PC-3 (cell line): ENCODE results near the gene SPC24. TPM values are rescaled to one million over a fixed set of nuclear protein-coding genes. Genes with fewer than 3 reads are reported as not detected.

ENCODE experiments used
- ATAC-seq: fragments of 200-7000 bp; cut with Tn5 transposase; 2 replicates; pipeline ENCODE4 v1.9.1; 2020; ENCODE audit warnings: mild to moderate bottlenecking, moderate library complexity
- BruUV-seq: library from RNA; stranded (reverse); fragments of 400-500 nt; replicated peaks from 2 replicates; lab custom pipeline; 2021; lab: Mats Ljungman, UMichigan
- CTCF ChIA-PET: fragments of 300-600 bp; sonication (Branson Sonifier 250); formaldehyde crosslinking; loops from one replicate; lab custom pipeline; 2022; ENCODE audit warnings: antibody characterized with exemption; lab: Charles Lee
- POLR2A ChIA-PET: fragments of 300-600 bp; sonication (Branson Sonifier 250); formaldehyde crosslinking; loops from one replicate; lab custom pipeline; 2022; ENCODE audit warnings: antibody characterized with exemption; ENCODE audit not compliant: unreplicated experiment; lab: Charles Lee
- DNase-seq: peaks from one replicate; pipeline ENCODE4 v3.0.0-alpha.2; 2015
- H2AFZ ChIP-seq: fragments of 300-600 bp; sonication (generic); 2 replicates; pipeline ENCODE4 v1.6.0; 2016; ENCODE audit warnings: antibody characterized with exemption, low read length
- H3F3A ChIP-seq: fragments of 300-600 bp; sonication (generic); one replicate; pipeline ENCODE4 v1.6.0; 2017; ENCODE audit warnings: antibody characterized with exemption, low read length, control low read depth, mild to moderate bottlenecking; ENCODE audit not compliant: unreplicated experiment
- H3K27ac ChIP-seq: fragments of 300-600 bp; sonication (generic); 2 replicates; pipeline ENCODE4 v1.5.1; 2016; ENCODE audit warnings: mild to moderate bottlenecking, low read length
- H3K27me3 ChIP-seq: fragments of 300-600 bp; sonication (generic); 2 replicates; pipeline ENCODE4 v1.6.1; 2016; ENCODE audit warnings: low read length, mixed read lengths
- H3K36me3 ChIP-seq: fragments of 300-600 bp; sonication (generic); 2 replicates; pipeline ENCODE4 v1.6.1; 2016; ENCODE audit warnings: low read depth, mixed run types, low read length, mixed read lengths
- H3K4me1 ChIP-seq: fragments of 300-600 bp; sonication (generic); 2 replicates; pipeline ENCODE4 v1.5.1; 2016; ENCODE audit warnings: low read length; ENCODE audit not compliant: insufficient read depth
- H3K4me2 ChIP-seq: fragments of 300-600 bp; sonication (generic); 2 replicates; pipeline ENCODE4 v1.6.0; 2016; ENCODE audit warnings: low read length
- H3K4me3 ChIP-seq: fragments of 300-600 bp; sonication (generic); 2 replicates; pipeline ENCODE4 v1.5.1; 2016; ENCODE audit warnings: mild to moderate bottlenecking, low read length, mixed read lengths
- H3K79me2 ChIP-seq: fragments of 300-600 bp; sonication (generic); 2 replicates; pipeline ENCODE4 v1.6.1; 2017; ENCODE audit warnings: low read length, mixed read lengths
- H3K9ac ChIP-seq: fragments of 300-600 bp; sonication (generic); 2 replicates; pipeline ENCODE4 v1.6.0; 2016; ENCODE audit warnings: mild to moderate bottlenecking, low read length
- H3K9me2 ChIP-seq: fragments of 300-600 bp; sonication (generic); replicated peaks from 2 replicates; pipeline ENCODE4 v1.6.1; 2016; ENCODE audit warnings: mixed run types, low read length, mixed read lengths
- H3K9me3 ChIP-seq: fragments of 300-600 bp; sonication (generic); 2 replicates; pipeline ENCODE4 v1.6.1; 2016; ENCODE audit warnings: low read length, mixed read lengths
- H4K20me1 ChIP-seq: fragments of 300-600 bp; sonication (generic); 2 replicates; pipeline ENCODE4 v1.6.1; 2016; ENCODE audit warnings: low read length, mixed read lengths
- EZH2 ChIP-seq: fragments of 300-600 bp; sonication (generic); IDR thresholded peaks from one replicate; pipeline ENCODE4 v1.6.1; 2017; ENCODE audit warnings: antibody characterized with exemption, mild to moderate bottlenecking, low read length; ENCODE audit not compliant: unreplicated experiment
- EZH2phosphoT487 ChIP-seq: fragments of 300-600 bp; sonication (generic); IDR thresholded peaks from 2 replicates; pipeline ENCODE4 v1.6.1; 2018; ENCODE audit warnings: mild to moderate bottlenecking, antibody characterized with exemption, low read length, borderline replicate concordance
- intact Hi-C: fragments of 100-400 bp; cut with micrococcal nuclease; formaldehyde crosslinking; loops from 2 replicates; pipeline ENCODE4 v1.9.0; 2023
- total RNA-seq: library from RNA; depleted of rRNA; stranded (reverse); fragments of >200 nt; gene quantifications from 2 replicates; pipeline ENCODE4 v1.2.3, GENCODE V29; 2014
- TF ChIP-seq, protein P1 (sequence below): fragments of 300-600 bp; sonication (generic); conservative IDR thresholded peaks from 2 replicates; pipeline ENCODE4 v1.5.1; 2017; ENCODE audit warnings: antibody characterized with exemption, low read depth, mild to moderate bottlenecking, low read length

Gene SPC24
- total RNA-seq, 1 experiment from 2014 or later: 142 TPM

DNA sequence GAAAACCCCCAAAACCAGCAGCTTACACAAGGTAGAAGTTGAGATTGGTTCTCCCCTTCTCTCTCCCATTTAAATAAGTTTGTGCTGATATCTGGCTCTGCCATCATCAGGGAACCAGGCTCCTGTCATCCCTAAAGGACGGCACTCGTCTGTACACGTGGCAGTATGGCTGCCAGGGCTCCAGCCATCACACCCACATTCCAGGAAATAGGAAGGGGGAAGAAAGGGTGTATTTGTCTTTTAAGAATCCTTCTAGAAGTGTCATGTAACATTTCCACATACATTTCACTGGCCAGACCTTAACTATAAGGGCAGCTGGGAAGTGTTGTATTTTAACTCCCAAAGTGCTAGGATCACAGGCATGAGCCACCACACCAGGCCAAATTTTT, 10.1 kb downstream of the SPC24 start:
- intact Hi-C loops: no loop called here
- Histone ChIP-seq H3F3A (peaks cover 14% of the 10 kb centered on the region), H3K4me1 (peaks cover 27% of the 10 kb centered on the region), H3K27ac (no peak overlapping the region), H3K9ac (no peak overlapping the region), H3K4me3 (no peak overlapping the region), H2AFZ (no peak overlapping the region), H3K4me2 (no peak overlapping the region), H3K79me2 (peaks cover 13% of the 10 kb centered on the region), H3K27me3 (no peaks in the 10 kb centered on the region), H3K36me3 (peaks cover 34% of the 10 kb centered on the region), H3K9me2 (no peaks in the 10 kb centered on the region), H4K20me1 (no peaks in the 10 kb centered on the region), H3K9me3 (no peaks in the 10 kb centered on the region)
- no TSS peak for BruUV-seq
- DNase-seq (no peak), ATAC-seq (no peak)
- POLR2A ChIA-PET: no interaction called here
- no peak for TF ChIP-seq EZH2phosphoT487
- no peak for TF ChIP-seq EZH2
- TF ChIP-seq, protein P1, sequence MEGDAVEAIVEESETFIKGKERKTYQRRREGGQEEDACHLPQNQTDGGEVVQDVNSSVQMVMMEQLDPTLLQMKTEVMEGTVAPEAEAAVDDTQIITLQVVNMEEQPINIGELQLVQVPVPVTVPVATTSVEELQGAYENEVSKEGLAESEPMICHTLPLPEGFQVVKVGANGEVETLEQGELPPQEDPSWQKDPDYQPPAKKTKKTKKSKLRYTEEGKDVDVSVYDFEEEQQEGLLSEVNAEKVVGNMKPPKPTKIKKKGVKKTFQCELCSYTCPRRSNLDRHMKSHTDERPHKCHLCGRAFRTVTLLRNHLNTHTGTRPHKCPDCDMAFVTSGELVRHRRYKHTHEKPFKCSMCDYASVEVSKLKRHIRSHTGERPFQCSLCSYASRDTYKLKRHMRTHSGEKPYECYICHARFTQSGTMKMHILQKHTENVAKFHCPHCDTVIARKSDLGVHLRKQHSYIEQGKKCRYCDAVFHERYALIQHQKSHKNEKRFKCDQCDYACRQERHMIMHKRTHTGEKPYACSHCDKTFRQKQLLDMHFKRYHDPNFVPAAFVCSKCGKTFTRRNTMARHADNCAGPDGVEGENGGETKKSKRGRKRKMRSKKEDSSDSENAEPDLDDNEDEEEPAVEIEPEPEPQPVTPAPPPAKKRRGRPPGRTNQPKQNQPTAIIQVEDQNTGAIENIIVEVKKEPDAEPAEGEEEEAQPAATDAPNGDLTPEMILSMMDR: no peak
- CTCF ChIA-PET: no interaction called here

DNA sequence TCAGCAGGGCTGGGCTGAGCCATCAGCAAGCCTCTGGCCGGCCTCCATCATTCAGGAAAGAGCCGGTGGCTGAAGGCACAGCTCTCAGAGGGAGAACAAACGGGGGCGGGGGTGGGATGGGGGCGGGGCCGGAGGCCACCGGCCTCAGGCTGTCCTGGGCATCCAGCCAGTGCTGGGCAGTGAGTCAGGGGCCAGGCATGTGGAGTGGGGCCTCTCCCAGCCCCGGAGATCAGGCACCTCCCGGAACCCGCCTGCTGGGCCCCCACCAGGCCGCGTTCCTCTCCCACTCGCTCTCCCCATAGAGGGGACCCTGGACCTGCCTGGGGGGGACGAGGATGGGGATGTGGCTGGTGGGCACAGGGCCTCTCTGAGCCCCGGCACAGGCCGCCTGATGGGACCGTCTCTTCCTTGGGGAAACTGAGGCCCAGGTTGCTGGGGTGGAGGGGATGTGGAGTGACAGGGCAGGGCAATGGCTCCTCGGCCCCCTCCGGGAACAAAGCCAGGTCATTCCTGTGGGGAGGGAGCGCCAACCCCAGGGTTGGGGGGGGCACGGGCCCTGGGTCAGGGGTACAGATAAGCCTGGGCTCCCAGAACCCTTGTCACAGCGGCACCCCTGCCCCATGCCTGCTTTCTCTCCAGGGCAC, 12.9 kb downstream of the SPC24 start:
- Histone ChIP-seq H3F3A (peaks cover 14% of the 10 kb centered on the region), H3K27ac (peak overlapping the region; percentile 97), H3K9me2 (no peaks in the 10 kb centered on the region), H2AFZ (peak overlapping the region; percentile 40; the same call in 1 of the 2 replicates), H4K20me1 (no peaks in the 10 kb centered on the region), H3K36me3 (peaks cover 20% of the 10 kb centered on the region), H3K9ac (peak overlapping the region; percentile 81), H3K4me2 (peak overlapping the region; percentile 89), H3K4me3 (peak overlapping the region; percentile 54; the same call in 1 of the 2 replicates), H3K4me1 (peaks cover 50% of the 10 kb centered on the region), H3K9me3 (no peaks in the 10 kb centered on the region), H3K79me2 (no peaks in the 10 kb centered on the region; the same call in 1 of the 2 replicates), H3K27me3 (no peaks in the 10 kb centered on the region)
- no peak for TF ChIP-seq EZH2
- TF ChIP-seq EZH2phosphoT487: no peak
- TF ChIP-seq, protein P1: no peak
- peak; percentile 99 for DNase-seq
- peak; percentile 53 for ATAC-seq
- intact Hi-C loops: loop anchor here (1.0 kb wide), 2 partner anchors 13 to 26 kb away; partner anchors contain the start of gene SPC24
- ChIA-PET CTCF (interaction anchor here (0.6 to 0.8 kb wide), 3 partner anchors 10 to 130 kb away, joined by 3 read pairs; no protein-coding TSS in a partner anchor), POLR2A (interaction anchor here (0.6 kb wide), 5 partner anchors 10 to 1911 kb away, joined by 6 to 20 read pairs (median 7); partner anchors contain the start of gene SWSAP1)
- no TSS peak for BruUV-seq
